Thoracic aorta (tissue), 2 donors: ENCODE results near the gene HELZ2. TPM values are rescaled to one million over a fixed set of nuclear protein-coding genes. Genes with fewer than 3 reads are reported as not detected.

ENCODE experiments used
- ATAC-seq: fragments of 150-250 bp; one replicate; pipeline ENCODE4 v1.8.0; 2017; ENCODE audit warnings: low read depth; ENCODE audit not compliant: insufficient number of reproducible peaks, low FRiP score
- DNase-seq: peaks from one replicate; pipeline ENCODE4 v3.0.0-alpha.2; 2020; ENCODE audit warnings: low spot score
- H3K27ac ChIP-seq, 2 donors: fragments of 200-600 bp; sonication (generic); 1 replicate in 1 of 2; 2 replicates in 1 of 2; pipeline ENCODE4 v1.5.1; 2016; ENCODE audit warnings: mild to moderate bottlenecking in 2 of 2, moderate library complexity in 2 of 2
- H3K27me3 ChIP-seq: fragments of 200-600 bp; sonication (generic); replicated peaks from 2 replicates; pipeline ENCODE4 v1.6.0; 2016; ENCODE audit warnings: mild to moderate bottlenecking; ENCODE audit not compliant: insufficient read depth
- H3K36me3 ChIP-seq: fragments of 200-600 bp; sonication (generic); one replicate; pipeline ENCODE4 v1.5.1; 2016
- H3K4me1 ChIP-seq, 2 donors: fragments of 200-600 bp; sonication (generic); 1 replicate in 1 of 2; 2 replicates in 1 of 2; pipeline versions ENCODE4 v1.5.1 to v1.6.0; 2016; ENCODE audit warnings: low read depth in 2 of 2, mild to moderate bottlenecking in 1 of 2; ENCODE audit not compliant: control insufficient read depth in 1 of 2
- H3K4me3 ChIP-seq: fragments of 200-600 bp; sonication (generic); 2 replicates; pipeline ENCODE4 v1.5.1; 2016; ENCODE audit warnings: mild to moderate bottlenecking
- H3K9me3 ChIP-seq: fragments of 200-600 bp; sonication (generic); 2 replicates; pipeline ENCODE4 v1.5.1; 2016
- CTCF ChIP-seq: fragments of 200-600 bp; sonication (generic); IDR thresholded peaks from one replicate; pipeline ENCODE4 v1.5.1; 2019; ENCODE audit warnings: antibody characterized with exemption
- total RNA-seq, 2 donors: library from RNA; depleted of rRNA; stranded (reverse); fragments of >200 nt; gene quantifications; one replicate each; pipeline versions ENCODE4 v1.1.0 to v1.2.3, GENCODE V29; 2016

The HELZ2 gene
- total RNA-seq, 2 donors from 2014 or later, result 45.2 to 50.3 TPM

DNA sequence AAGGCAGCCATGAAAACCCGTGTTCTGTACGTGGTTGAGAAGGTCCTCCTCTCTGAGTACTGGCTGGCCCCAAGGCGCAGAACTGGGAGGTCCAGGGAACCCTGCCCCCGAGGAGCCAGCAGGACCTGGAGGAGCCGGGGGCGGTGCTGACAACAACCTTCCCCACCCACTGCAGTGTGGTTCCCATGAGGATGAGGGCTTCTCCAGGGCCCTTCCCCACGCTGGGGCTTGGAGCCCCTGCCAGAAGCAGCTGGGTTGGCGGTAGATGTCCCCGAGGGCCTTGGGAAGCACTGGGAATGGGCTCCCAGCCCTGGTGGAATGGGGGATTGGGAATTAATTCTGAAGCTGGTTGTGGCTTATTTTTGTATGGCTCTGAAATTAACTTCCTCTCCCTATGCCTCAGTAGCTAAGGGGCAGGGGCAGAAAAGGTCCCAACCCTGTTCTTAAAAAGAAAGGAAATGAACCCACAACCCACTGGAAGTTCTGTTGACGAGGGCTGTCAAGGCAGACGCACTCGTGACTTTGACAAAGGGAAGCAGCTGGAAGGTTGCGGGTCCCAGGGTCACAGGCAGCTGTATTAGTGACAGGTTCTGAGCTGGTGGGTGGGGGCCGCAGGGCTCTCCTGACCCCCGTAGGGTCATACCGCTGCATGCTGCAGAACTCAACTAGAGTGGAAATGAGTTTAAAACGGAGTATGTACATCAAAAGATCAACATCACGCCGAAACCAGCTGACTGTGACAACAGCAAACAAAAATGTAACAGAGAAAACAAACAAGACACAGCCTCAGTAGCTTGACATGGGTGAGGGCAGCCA, 13.9 kb upstream of the HELZ2 start:
- no peak overlapping the region for H3K27ac ChIP-seq
- no peaks in the 10 kb centered on the region for H3K27me3 ChIP-seq
- ATAC-seq, result no peak
- no peak overlapping the region for H3K4me3 ChIP-seq
- DNase-seq, result no peak
- no peaks in the 10 kb centered on the region for H3K4me1 ChIP-seq
- H3K36me3 ChIP-seq, result peaks cover 24% of the 10 kb centered on the region
- H3K9me3 ChIP-seq, result no peaks in the 10 kb centered on the region
- TF ChIP-seq CTCF, result no peak

GRCh38 chr20:63587256-63587655, 13.2 kb upstream of the HELZ2 start:
- Histone ChIP-seq H3K4me1 (no peaks in the 10 kb centered on the region), H3K27me3 (no peaks in the 10 kb centered on the region), H3K9me3 (no peaks in the 10 kb centered on the region), H3K27ac (no peak overlapping the region), H3K36me3 (peaks cover 20% of the 10 kb centered on the region), H3K4me3 (no peak overlapping the region)
- ATAC-seq (no peak), DNase-seq (no peak)
- no peak for TF ChIP-seq CTCF

- H3K27me3 ChIP-seq, result no peaks in the 10 kb centered on the region
- no peak overlapping the region for H3K4me3 ChIP-seq
- no peak for TF ChIP-seq CTCF
- H3K36me3 ChIP-seq, result peaks cover 16% of the 10 kb centered on the region
- no peaks in the 10 kb centered on the region for H3K4me1 ChIP-seq
- DNase-seq, result no peak
- no peak for ATAC-seq
- no peaks in the 10 kb centered on the region for H3K9me3 ChIP-seq
- H3K27ac ChIP-seq, result no peak overlapping the region
Measured at GRCh38 chr20:63586797-63587196, 12.8 kb upstream of the HELZ2 start.

DNA sequence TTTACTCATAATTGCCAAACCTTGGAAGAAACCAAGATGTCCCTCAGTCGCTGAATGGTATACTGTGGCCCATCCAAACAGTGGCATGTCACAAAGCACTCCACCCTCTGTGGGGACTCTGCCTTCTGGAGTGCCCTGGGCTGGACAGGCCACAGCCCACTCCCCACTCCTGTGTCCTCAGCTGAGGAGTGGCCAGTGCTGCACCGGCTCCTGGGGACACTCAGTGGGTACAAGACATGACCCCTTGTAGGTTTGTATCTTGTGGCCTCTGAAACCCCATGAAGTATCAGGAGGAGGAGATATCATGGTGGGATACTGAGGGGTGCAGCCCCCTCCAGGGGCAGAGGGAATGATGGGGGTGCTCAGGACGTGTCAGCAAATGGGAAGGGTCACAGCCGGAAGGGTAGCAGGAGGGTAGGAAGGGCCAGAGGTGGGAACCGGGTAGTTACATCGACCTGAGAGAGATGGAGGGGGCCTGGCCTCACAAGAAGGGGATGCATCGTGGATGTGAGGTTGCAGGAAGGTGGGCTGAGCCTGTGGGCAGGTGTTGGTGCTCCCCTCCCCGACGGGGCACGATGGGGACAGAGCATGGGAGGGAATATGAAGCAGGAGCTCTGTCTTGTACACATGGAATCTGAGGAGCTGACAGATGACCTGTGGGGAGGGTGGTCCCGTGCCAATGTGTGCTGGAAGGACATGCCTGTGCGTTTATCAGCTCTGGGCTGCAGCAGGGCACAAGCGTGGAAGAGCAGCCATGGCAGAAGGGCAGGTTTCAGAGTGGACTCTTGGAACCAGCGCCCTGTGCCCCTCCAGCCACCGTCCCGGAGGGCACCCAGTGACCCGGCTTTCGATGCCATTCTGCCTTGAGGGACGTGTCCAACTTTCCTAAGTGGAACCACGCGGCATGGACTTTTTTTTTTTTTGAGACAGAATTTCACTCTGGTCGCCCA, 11.9 kb upstream of the HELZ2 start:
- ATAC-seq, result no peak
- no peak for TF ChIP-seq CTCF

More for the DNA sequence above, 11.9 kb upstream of the HELZ2 start:
- no peak overlapping the region for H3K4me3 ChIP-seq
- no peaks in the 10 kb centered on the region for H3K27me3 ChIP-seq
- H3K36me3 ChIP-seq, result peaks cover 14% of the 10 kb centered on the region
- H3K27ac ChIP-seq, result no peak overlapping the region
- no peaks in the 10 kb centered on the region for H3K4me1 ChIP-seq
- no peaks in the 10 kb centered on the region for H3K9me3 ChIP-seq
- no peak for DNase-seq
